ENCODE data around the gene SLC39A7.

GRCh38 chr6:33170176-33171015 is 30.3 kb upstream of the SLC39A7 start:
- TF ChIP-seq EZH2 (IDR thresholded peaks at IDR 0.05; ENCODE audit: low read length) = no peak
- no peak for TF ChIP-seq CTCF (optimal IDR thresholded peaks at IDR 0.05 in 1 of 3, IDR thresholded peaks at IDR 0.05 in 1 of 3, conservative IDR thresholded peaks at IDR 0.05 in 1 of 3; ENCODE audit: extremely low read depth in 1 of 3, insufficient read depth in 2 of 3, low read length in 3 of 3)
